KOPT-K1 (cell line): ENCODE measurements around the gene LCOR.

Experiments
- H3K27ac ChIP-seq: fragments of 200-600 bp; sonication (generic); 2 replicates; pipeline ENCODE4 v1.5.1; 2016; ENCODE audit warnings: antibody characterized with exemption, mild to moderate bottlenecking, low read depth, low read length; ENCODE audit not compliant: poor library complexity, severe bottlenecking
- H3K36me3 ChIP-seq: fragments of 200-600 bp; sonication (generic); 2 replicates; pipeline ENCODE4 v1.5.1; 2017; ENCODE audit warnings: antibody characterized with exemption, mild to moderate bottlenecking, low read length, moderate library complexity; ENCODE audit not compliant: insufficient read depth
- H3K9me3 ChIP-seq: fragments of 200-600 bp; sonication (generic); 2 replicates; pipeline ENCODE4 v1.5.1; 2017; ENCODE audit warnings: antibody characterized with exemption, low read length, mild to moderate bottlenecking; ENCODE audit not compliant: insufficient read depth, poor library complexity, severe bottlenecking

Gene LCOR

GRCh38 chr10:97006364-97006763, 174.3 kb downstream of the LCOR start:
- Histone ChIP-seq H3K9me3 (peaks cover 14% of the 10 kb centered on the region), H3K27ac (no peak overlapping the region), H3K36me3 (peaks cover 95% of the 10 kb centered on the region)

- Histone ChIP-seq H3K9me3 (peaks cover 14% of the 10 kb centered on the region), H3K27ac (no peak overlapping the region)
Observed at GRCh38 chr10:97007417-97007816, 175.3 kb downstream of the LCOR start.

GRCh38 chr10:97010695-97011206, 178.7 kb downstream of the LCOR start:
- Histone ChIP-seq H3K27ac (no peak overlapping the region), H3K9me3 (peaks cover 14% of the 10 kb centered on the region), H3K36me3 (peaks cover 95% of the 10 kb centered on the region)

More at GRCh38 chr10:97007417-97007816, 175.3 kb downstream of the LCOR start:
- peaks cover 95% of the 10 kb centered on the region for H3K36me3 ChIP-seq

- no peak overlapping the region for H3K27ac ChIP-seq
- peaks cover 14% of the 10 kb centered on the region for H3K9me3 ChIP-seq
- H3K36me3 ChIP-seq, result peaks cover 91% of the 10 kb centered on the region
Observed at GRCh38 chr10:97011397-97011796, 179.3 kb downstream of the LCOR start.

GRCh38 chr10:97012470-97012869, 180.4 kb downstream of the LCOR start:
- no peak overlapping the region for H3K27ac ChIP-seq
- peaks cover 80% of the 10 kb centered on the region for H3K36me3 ChIP-seq

GRCh38 chr10:97013568-97013967, 181.5 kb downstream of the LCOR start:
- no peak overlapping the region for H3K27ac ChIP-seq
- H3K36me3 ChIP-seq, result peaks cover 78% of the 10 kb centered on the region
- no peaks in the 10 kb centered on the region for H3K9me3 ChIP-seq

More at GRCh38 chr10:97012470-97012869, 180.4 kb downstream of the LCOR start:
- H3K9me3 ChIP-seq, result peaks cover 10% of the 10 kb centered on the region

GRCh38 chr10:97013983-97014382, 181.9 kb downstream of the LCOR start:
- Histone ChIP-seq H3K27ac (no peak overlapping the region), H3K36me3 (peaks cover 81% of the 10 kb centered on the region), H3K9me3 (no peaks in the 10 kb centered on the region)

GRCh38 chr10:97015240-97015639, 183.1 kb downstream of the LCOR start:
- no peaks in the 10 kb centered on the region for H3K9me3 ChIP-seq
- peaks cover 81% of the 10 kb centered on the region for H3K36me3 ChIP-seq
- H3K27ac ChIP-seq, result no peak overlapping the region

GRCh38 chr10:97016728-97017473, 184.8 kb downstream of the LCOR start:
- H3K36me3 ChIP-seq, result peaks cover 81% of the 10 kb centered on the region
- no peaks in the 10 kb centered on the region for H3K9me3 ChIP-seq
- H3K27ac ChIP-seq, result peak overlapping the region; percentile 63

- Histone ChIP-seq H3K27ac (peak overlapping the region; percentile 63), H3K36me3 (peaks cover 81% of the 10 kb centered on the region), H3K9me3 (no peaks in the 10 kb centered on the region)
Observed at GRCh38 chr10:97017474-97017903, 185.4 kb downstream of the LCOR start.

GRCh38 chr10:97018251-97019212, 186.4 kb downstream of the LCOR start:
- Histone ChIP-seq H3K9me3 (no peaks in the 10 kb centered on the region), H3K36me3 (peaks cover 81% of the 10 kb centered on the region), H3K27ac (no peak overlapping the region)

- peaks cover 79% of the 10 kb centered on the region for H3K36me3 ChIP-seq
- no peak overlapping the region for H3K27ac ChIP-seq
- no peaks in the 10 kb centered on the region for H3K9me3 ChIP-seq
Observed at GRCh38 chr10:97019213-97019844, 187.2 kb downstream of the LCOR start.

GRCh38 chr10:97020452-97021400, 188.6 kb downstream of the LCOR start:
- peaks cover 78% of the 10 kb centered on the region for H3K36me3 ChIP-seq
- H3K9me3 ChIP-seq, result no peaks in the 10 kb centered on the region
- H3K27ac ChIP-seq, result no peak overlapping the region

GRCh38 chr10:97022616-97023015, 190.5 kb downstream of the LCOR start:
- peaks cover 89% of the 10 kb centered on the region for H3K36me3 ChIP-seq
- H3K27ac ChIP-seq, result no peak overlapping the region
- no peaks in the 10 kb centered on the region for H3K9me3 ChIP-seq
